SK-N-SH (cell line): ENCODE measurements around the gene SH3TC1.

Source experiments
- CTCF ChIP-seq: fragments of 200-600 bp; sonication (generic); IDR thresholded peaks from 2 replicates; pipeline ENCODE4 v1.6.1; 2017; ENCODE audit warnings: antibody characterized with exemption, mild to moderate bottlenecking, moderate library complexity
- FOXM1 ChIP-seq: IDR thresholded peaks from 2 replicates; pipeline ENCODE4 v1.4.0; 2012; ENCODE audit warnings: low read depth, mild to moderate bottlenecking
- GATA2 ChIP-seq: sonication (generic); formaldehyde crosslinking; IDR thresholded peaks from 2 replicates; pipeline ENCODE4 v1.5.0; 2020; ENCODE audit warnings: mild to moderate bottlenecking, missing genetic modification reagents
- JUND ChIP-seq: IDR thresholded peaks from 2 replicates; pipeline ENCODE4 v1.4.0; 2012
- MAX ChIP-seq: IDR thresholded peaks from 2 replicates; pipeline ENCODE4 v1.4.0; 2012; ENCODE audit warnings: low read depth
- POLR2AphosphoS5 ChIP-seq: IDR thresholded peaks from 2 replicates; pipeline ENCODE4 v1.6.1; 2012; ENCODE audit warnings: low read depth, low read length
- RAD21 ChIP-seq: IDR thresholded peaks from 2 replicates; pipeline ENCODE4 v1.6.1; 2012; ENCODE audit warnings: mild to moderate bottlenecking, low read length
- RFX5 ChIP-seq: IDR thresholded peaks from 2 replicates; pipeline ENCODE4 v1.6.1; 2012; ENCODE audit warnings: mild to moderate bottlenecking, improper control_type of control experiment, low read length
- TEAD4 ChIP-seq: IDR thresholded peaks from 2 replicates; pipeline ENCODE4 v1.4.0; 2012; ENCODE audit warnings: mild to moderate bottlenecking, borderline replicate concordance; ENCODE audit not compliant: insufficient read depth
- USF1 ChIP-seq: IDR thresholded peaks from 2 replicates; pipeline ENCODE4 v1.4.0; 2012; ENCODE audit warnings: low read depth, borderline replicate concordance

- no peak for TF ChIP-seq CTCF
- TF ChIP-seq TEAD4, result no peak
- TF ChIP-seq FOXM1, result no peak
- TF ChIP-seq MAX, result no peak
- no peak for TF ChIP-seq POLR2AphosphoS5
- TF ChIP-seq GATA2, result no peak
- no peak for TF ChIP-seq USF1
- no peak for TF ChIP-seq RAD21
- TF ChIP-seq JUND, result no peak
- TF ChIP-seq RFX5, result no peak
Observed at GRCh38 chr4:8283161-8283560, 84.1 kb downstream of the SH3TC1 start.
